NT2/D1 (cell line): ENCODE data around the gene DUSP7.

Experiments
- SUZ12 ChIP-seq: IDR thresholded peaks from 2 replicates; pipeline ENCODE4 v1.6.1; 2011; ENCODE audit not compliant: insufficient read length, insufficient read depth; ENCODE audit errors: extremely low read depth
- YY1 ChIP-seq: IDR thresholded peaks from 2 replicates; pipeline ENCODE4 v1.6.1; 2011; ENCODE audit not compliant: insufficient read length, insufficient read depth
- ZNF274 ChIP-seq: IDR thresholded peaks from 2 replicates; pipeline ENCODE4 v1.6.1; 2011; ENCODE audit warnings: mild to moderate bottlenecking, low read depth, low read length

- TF ChIP-seq ZNF274 (no peak), YY1 (no peak), SUZ12 (no peak)
Observed at GRCh38 chr3:52017586-52017985, 38.8 kb downstream of the DUSP7 start.
